Suprapubic skin (tissue), 4 donors: ENCODE results near the gene PLCG2.

ENCODE experiments used
- CTCF ChIP-seq, 2 donors: fragments of 200-600 bp in 1 of 2; fragments of 450-650 bp in 1 of 2; sonication (generic) in 1 of 2; IDR thresholded peaks; one replicate each; pipeline ENCODE4 v1.5.1; 2016 to 2019; ENCODE audit warnings: antibody characterized with exemption in 2 of 2, mild to moderate bottlenecking in 1 of 2, moderate library complexity in 1 of 2
- EP300 ChIP-seq: sonication (generic); formaldehyde crosslinking; IDR thresholded peaks from one replicate; pipeline ENCODE4 v1.6.1; 2017; ENCODE audit warnings: antibody characterized with exemption
- POLR2A ChIP-seq, 2 donors: fragments of 450-650 bp; IDR thresholded peaks; one replicate each; pipeline ENCODE4 v1.6.1; 2017; ENCODE audit warnings: antibody characterized with exemption in 2 of 2, mild to moderate bottlenecking in 2 of 2, moderate library complexity in 2 of 2
- POLR2AphosphoS5 ChIP-seq, 3 donors: sonication (generic); formaldehyde crosslinking; IDR thresholded peaks; one replicate each; pipeline ENCODE4 v1.6.1; 2017; ENCODE audit warnings: antibody characterized with exemption in 3 of 3

- TF ChIP-seq CTCF (IDR thresholded peaks at IDR 0.05), result no peak
- no peak for TF ChIP-seq POLR2AphosphoS5 (IDR thresholded peaks at IDR 0.05)
- TF ChIP-seq EP300, result no peak
- TF ChIP-seq POLR2A (IDR thresholded peaks at IDR 0.05), result no peak
Measured at GRCh38 chr16:81942007-81942601, 163.0 kb downstream of the PLCG2 start.
